ENCODE data around the gene DDX51.

GRCh38 chr12:132163041-132163910 is 19.2 kb upstream of the DDX51 start:
- no peak for TF ChIP-seq EP300 (IDR thresholded peaks at IDR 0.05)
- TF ChIP-seq POLR2A (IDR thresholded peaks at IDR 0.05) = no peak
- no peak for TF ChIP-seq CTCF (IDR thresholded peaks at IDR 0.05)
- TF ChIP-seq POLR2AphosphoS5 (IDR thresholded peaks at IDR 0.05) = no peak

Data from upper lobe of left lung (tissue), 4 donors.